GM23338 (cell line): Measurements from ENCODE around the gene RAPGEF4. TPM values are rescaled to one million over a fixed set of nuclear protein-coding genes. Genes with fewer than 3 reads are reported as not detected.

Experiments used
- ATAC-seq: fragments of 200-7000 bp; cut with Tn5 transposase; 3 replicates; pipeline ENCODE4 v1.9.1; 2020
- DNase-seq: peaks from one replicate; pipeline ENCODE4 v3.0.0-alpha.2; 2015; ENCODE audit warnings: low spot score
- H2AFZ ChIP-seq: fragments of 200-600 bp; sonication (generic); 2 replicates; pipeline ENCODE4 v1.8.0; 2016; ENCODE audit warnings: antibody characterized with exemption, mild to moderate bottlenecking, moderate library complexity
- H3F3A ChIP-seq: fragments of 200-600 bp; sonication (generic); replicated peaks from 2 replicates; pipeline ENCODE4 v1.8.0; 2017; ENCODE audit warnings: antibody characterized with exemption, mixed run types, low read depth
- H3K27ac ChIP-seq: fragments of 200-600 bp; sonication (generic); 2 replicates; pipeline ENCODE4 v1.6.1; 2016; ENCODE audit warnings: low read depth
- H3K27me3 ChIP-seq: fragments of 200-600 bp; sonication (generic); 2 replicates; pipeline ENCODE4 v1.8.0; 2016; ENCODE audit warnings: mild to moderate bottlenecking, mixed run types, moderate library complexity; ENCODE audit not compliant: insufficient read depth
- H3K36me3 ChIP-seq: fragments of 200-600 bp; sonication (generic); 2 replicates; pipeline ENCODE4 v1.8.0; 2016; ENCODE audit warnings: mild to moderate bottlenecking; ENCODE audit not compliant: insufficient read depth
- H3K4me1 ChIP-seq: fragments of 200-600 bp; sonication (generic); 2 replicates; pipeline ENCODE4 v1.8.0; 2016; ENCODE audit warnings: mild to moderate bottlenecking, moderate library complexity; ENCODE audit not compliant: insufficient read depth
- H3K4me2 ChIP-seq: fragments of 200-600 bp; sonication (generic); 2 replicates; pipeline ENCODE4 v1.7.1; 2017; ENCODE audit warnings: mixed run types
- H3K4me3 ChIP-seq: fragments of 200-600 bp; sonication (generic); 2 replicates; pipeline ENCODE4 v1.6.1; 2016; ENCODE audit warnings: mixed run types
- H3K79me2 ChIP-seq: fragments of 200-600 bp; sonication (generic); replicated peaks from 2 replicates; pipeline ENCODE4 v1.8.0; 2017; ENCODE audit warnings: mild to moderate bottlenecking; ENCODE audit not compliant: insufficient read depth
- H3K9me2 ChIP-seq: fragments of 200-600 bp; sonication (generic); 2 replicates; pipeline ENCODE4 v1.8.0; 2017; ENCODE audit not compliant: insufficient read depth
- H4K20me1 ChIP-seq: fragments of 200-600 bp; sonication (generic); replicated peaks from 2 replicates; pipeline ENCODE4 v1.8.0; 2017; ENCODE audit warnings: mild to moderate bottlenecking; ENCODE audit not compliant: insufficient read depth
- H3K27ac Mint-ChIP-seq: 2 replicates; pipeline ENCODE4 v1.8.0; 2020; ENCODE audit warnings: inconsistent platforms, mild to moderate bottlenecking, moderate library complexity, mixed read lengths
- H3K27me3 Mint-ChIP-seq: 3 replicates; pipeline ENCODE4 v1.8.0; 2022; ENCODE audit warnings: low read depth, mild to moderate bottlenecking, moderate library complexity, mixed read lengths, inconsistent platforms; ENCODE audit not compliant: insufficient read depth, poor library complexity
- H3K36me3 Mint-ChIP-seq: 3 replicates; pipeline ENCODE4 v1.8.0; 2021; ENCODE audit warnings: low read depth, mild to moderate bottlenecking, inconsistent platforms, moderate library complexity, mixed read lengths
- H3K4me1 Mint-ChIP-seq: 3 replicates; pipeline ENCODE4 v1.8.0; 2020; ENCODE audit warnings: mild to moderate bottlenecking, inconsistent platforms, mixed read lengths
- H3K4me3 Mint-ChIP-seq: 3 replicates; pipeline ENCODE4 v1.8.0; 2021; ENCODE audit warnings: moderate library complexity, mild to moderate bottlenecking, inconsistent platforms, mixed read lengths
- H3K9me3 Mint-ChIP-seq: 3 replicates; pipeline ENCODE4 v1.8.0; 2020; ENCODE audit warnings: moderate library complexity, mild to moderate bottlenecking, inconsistent platforms, mixed read lengths
- ETS1 ChIP-seq: IDR thresholded peaks from 2 replicates; pipeline ENCODE4 v1.6.1; 2016; ENCODE audit warnings: antibody characterized with exemption
- EZH2 ChIP-seq: fragments of 200-600 bp; sonication (generic); IDR thresholded peaks from one replicate; pipeline ENCODE4 v1.8.0; 2017; ENCODE audit warnings: antibody characterized with exemption, mild to moderate bottlenecking, low read depth; ENCODE audit not compliant: unreplicated experiment
- EZH2phosphoT487 ChIP-seq: fragments of 200-600 bp; sonication (generic); IDR thresholded peaks from one replicate; pipeline ENCODE4 v1.8.1; 2018; ENCODE audit warnings: antibody characterized with exemption; ENCODE audit not compliant: unreplicated experiment
- NANOG ChIP-seq: IDR thresholded peaks from 2 replicates; pipeline ENCODE4 v1.6.1; 2016; ENCODE audit warnings: antibody characterized with exemption, borderline replicate concordance
- POLR2AphosphoS5 ChIP-seq: IDR thresholded peaks from 2 replicates; pipeline ENCODE4 v1.6.1; 2016; ENCODE audit warnings: antibody characterized with exemption, low read depth
- REST ChIP-seq: IDR thresholded peaks from one replicate; pipeline ENCODE4 v1.6.1; 2018; ENCODE audit warnings: antibody characterized with exemption; ENCODE audit not compliant: unreplicated experiment
- STAT1 ChIP-seq: IDR thresholded peaks from one replicate; pipeline ENCODE4 v1.6.1; 2016; ENCODE audit warnings: antibody characterized with exemption; ENCODE audit not compliant: unreplicated experiment
- ZNF114 ChIP-seq: fragments of 250-450 bp; sonication (Bioruptor Pico); IDR thresholded peaks from 2 replicates; pipeline ENCODE4 v1.5.0; 2020; ENCODE audit warnings: mild to moderate bottlenecking, moderate library complexity
- ZNF462 ChIP-seq: fragments of 250-450 bp; sonication (Bioruptor Pico); IDR thresholded peaks from 2 replicates; pipeline ENCODE4 v1.5.0; 2020; ENCODE audit warnings: mild to moderate bottlenecking, moderate library complexity
- polyA plus RNA-seq: library from polyadenylated mRNA; unstranded; fragments of >200 nt; fragmentation: Nextera tagmentation; extraction: Ambion mirVana; gene quantifications from 2 replicates; pipeline ENCODE4 v1.2.1, GENCODE V29; 2016
- total RNA-seq: library from RNA; depleted of rRNA; stranded (reverse); fragments of >200 nt; shearing (Covaris generic); gene quantifications from 2 replicates; pipeline ENCODE4 v1.2.3, GENCODE V29; 2014

Gene RAPGEF4
- total and polyA plus RNA-seq, 2 experiments from 2014 or later: 1.7 to 4.7 TPM

- TF ChIP-seq REST (no peak), POLR2AphosphoS5 (no peak), EZH2 (no peak)
These were observed 305.1 kb downstream of the RAPGEF4 start (continued) for GRCh38 chr2:173040729-173041128.

GRCh38 chr2:173043476-173043875, 307.8 kb downstream of the RAPGEF4 start:
- no peak overlapping the region for H2AFZ ChIP-seq
- Mint-ChIP-seq H3K27me3 (peaks cover 2% of the 10 kb centered on the region), H3K9me3 (no peaks in the 10 kb centered on the region), H3K4me1 (peaks cover 3% of the 10 kb centered on the region; the same call in 1 of the 3 replicates), H3K4me3 (no peak overlapping the region), H3K27ac (no peak overlapping the region), H3K36me3 (no peaks in the 10 kb centered on the region)
- no peaks in the 10 kb centered on the region; the same call in 1 of the 2 replicates for H3K4me1 ChIP-seq
- no peaks in the 10 kb centered on the region for H3K27me3 ChIP-seq
- H3K79me2 ChIP-seq: no peaks in the 10 kb centered on the region
- H3K4me3 ChIP-seq: no peak overlapping the region
- no peak for ATAC-seq
- no peak overlapping the region for H3K27ac ChIP-seq
- no peaks in the 10 kb centered on the region for H4K20me1 ChIP-seq
- no peaks in the 10 kb centered on the region for H3K36me3 ChIP-seq
- H3F3A ChIP-seq: no peaks in the 10 kb centered on the region
- H3K4me2 ChIP-seq: no peak overlapping the region
- no peaks in the 10 kb centered on the region for H3K9me2 ChIP-seq
- no peak for DNase-seq
- TF ChIP-seq ETS1 (no peak), ZNF114 (CRISPR knock-in tag) (no peak), EZH2 (no peak), ZNF462 (CRISPR knock-in tag) (no peak), STAT1 (no peak), EZH2phosphoT487 (no peak), NANOG (no peak), POLR2AphosphoS5 (no peak), REST (no peak)
